Activated CD8-positive, alpha-beta T cell treated with anti-CD3 and anti-CD28 coated beads for 36 hours (primary cell): Measurements from ENCODE around the gene GPR35. TPM values are rescaled to one million over a fixed set of nuclear protein-coding genes. Genes with fewer than 3 reads are reported as not detected.

Experiments used
- ATAC-seq: fragments of 200-7000 bp; cut with Tn5 transposase; one replicate; pipeline ENCODE4 v1.10.0; 2021; ENCODE audit warnings: mild to moderate bottlenecking, moderate library complexity
- CTCF ChIA-PET: fragments of 350-600 bp; sonication (Branson Sonifier 250); formaldehyde crosslinking; loops from one replicate; lab custom pipeline; 2021; ENCODE audit warnings: antibody characterized with exemption; lab: Charles Lee
- POLR2A ChIA-PET: fragments of 350-600 bp; sonication (Branson Sonifier 250); formaldehyde crosslinking; loops from one replicate; lab custom pipeline; 2021; ENCODE audit warnings: antibody characterized with exemption; lab: Charles Lee
- DNase-seq: peaks from one replicate; pipeline ENCODE4 v3.0.0-alpha.2; 2020
- H3K27ac Mint-ChIP-seq: one replicate; pipeline ENCODE4 v1.8.0; 2021; ENCODE audit warnings: mild to moderate bottlenecking, mixed read lengths
- H3K27me3 Mint-ChIP-seq: one replicate; pipeline ENCODE4 v1.8.0; 2021; ENCODE audit warnings: mixed read lengths
- H3K36me3 Mint-ChIP-seq: one replicate; pipeline ENCODE4 v1.8.0; 2021; ENCODE audit warnings: low read depth, mixed read lengths
- H3K4me1 Mint-ChIP-seq: one replicate; pipeline ENCODE4 v1.8.0; 2021; ENCODE audit warnings: low read depth, mixed read lengths
- H3K4me3 Mint-ChIP-seq: one replicate; pipeline ENCODE4 v1.8.0; 2021; ENCODE audit warnings: mild to moderate bottlenecking, moderate library complexity, mixed read lengths
- H3K9me3 Mint-ChIP-seq: one replicate; pipeline ENCODE4 v1.8.0; 2021; ENCODE audit warnings: mixed read lengths
- intact Hi-C: fragments of 100-400 bp; cut with micrococcal nuclease; formaldehyde crosslinking; loops from one replicate; pipeline ENCODE4 v1.10.0; 2022
- total RNA-seq, 2 experiments: library from RNA; stranded (reverse); gene quantifications; one replicate each; pipeline ENCODE4 v1.2.3, GENCODE V29; 2021
- TF ChIP-seq, protein P1 (sequence below): fragments of 200-600 bp; IDR thresholded peaks from one replicate; pipeline ENCODE4 v1.8.0; 2022; ENCODE audit warnings: antibody characterized with exemption, mild to moderate bottlenecking

GPR35 gene, protein sequence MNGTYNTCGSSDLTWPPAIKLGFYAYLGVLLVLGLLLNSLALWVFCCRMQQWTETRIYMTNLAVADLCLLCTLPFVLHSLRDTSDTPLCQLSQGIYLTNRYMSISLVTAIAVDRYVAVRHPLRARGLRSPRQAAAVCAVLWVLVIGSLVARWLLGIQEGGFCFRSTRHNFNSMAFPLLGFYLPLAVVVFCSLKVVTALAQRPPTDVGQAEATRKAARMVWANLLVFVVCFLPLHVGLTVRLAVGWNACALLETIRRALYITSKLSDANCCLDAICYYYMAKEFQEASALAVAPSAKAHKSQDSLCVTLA
- 10 to 100 TPM; 14.4 to 14.6 TPM for total RNA-seq

DNA sequence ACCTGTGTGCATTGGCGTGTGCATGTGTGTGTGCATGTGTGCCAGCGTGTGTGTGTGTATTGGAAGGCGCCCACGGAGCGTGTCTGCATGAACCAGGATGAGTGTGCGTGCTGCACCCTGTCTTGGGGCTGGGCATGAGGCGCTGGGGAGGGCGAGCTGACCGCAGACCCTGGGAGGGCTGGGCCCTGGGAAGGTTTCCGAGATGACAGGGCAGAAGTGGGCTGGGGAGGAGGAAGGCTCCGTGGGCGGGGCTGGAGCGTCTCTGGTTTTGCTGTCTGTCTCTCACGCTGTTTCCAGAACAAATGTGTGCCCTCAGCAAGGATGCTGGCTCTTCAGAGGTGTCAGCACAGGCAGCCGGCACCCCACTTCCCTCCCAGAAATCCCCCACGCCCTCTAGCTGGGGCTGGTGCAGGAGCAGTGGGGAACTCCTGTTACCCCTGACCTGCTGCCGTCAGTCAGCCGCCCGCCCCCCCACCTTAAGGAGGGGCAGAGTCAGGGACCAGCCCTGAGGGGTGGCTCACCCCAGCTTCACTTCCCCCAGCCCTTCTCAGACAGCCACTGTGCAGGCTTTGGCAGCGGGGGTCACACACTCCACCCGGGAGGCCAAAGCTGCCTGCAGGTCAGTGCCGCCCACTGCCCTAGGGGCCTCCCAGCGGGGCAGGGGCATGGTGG, at the start of gene GPR35:
Gene GPR35 (plus strand): TSS at position 531 of the 672 bp plus-strand sequence. CDS start 4,473 bp downstream, outside the sequence.
- TF ChIP-seq, protein P1, sequence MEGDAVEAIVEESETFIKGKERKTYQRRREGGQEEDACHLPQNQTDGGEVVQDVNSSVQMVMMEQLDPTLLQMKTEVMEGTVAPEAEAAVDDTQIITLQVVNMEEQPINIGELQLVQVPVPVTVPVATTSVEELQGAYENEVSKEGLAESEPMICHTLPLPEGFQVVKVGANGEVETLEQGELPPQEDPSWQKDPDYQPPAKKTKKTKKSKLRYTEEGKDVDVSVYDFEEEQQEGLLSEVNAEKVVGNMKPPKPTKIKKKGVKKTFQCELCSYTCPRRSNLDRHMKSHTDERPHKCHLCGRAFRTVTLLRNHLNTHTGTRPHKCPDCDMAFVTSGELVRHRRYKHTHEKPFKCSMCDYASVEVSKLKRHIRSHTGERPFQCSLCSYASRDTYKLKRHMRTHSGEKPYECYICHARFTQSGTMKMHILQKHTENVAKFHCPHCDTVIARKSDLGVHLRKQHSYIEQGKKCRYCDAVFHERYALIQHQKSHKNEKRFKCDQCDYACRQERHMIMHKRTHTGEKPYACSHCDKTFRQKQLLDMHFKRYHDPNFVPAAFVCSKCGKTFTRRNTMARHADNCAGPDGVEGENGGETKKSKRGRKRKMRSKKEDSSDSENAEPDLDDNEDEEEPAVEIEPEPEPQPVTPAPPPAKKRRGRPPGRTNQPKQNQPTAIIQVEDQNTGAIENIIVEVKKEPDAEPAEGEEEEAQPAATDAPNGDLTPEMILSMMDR = no peak
- intact Hi-C loops = loop anchor here (5.0 kb wide), 1 partner anchor 58 kb away; the partner anchor contains the start of gene RNPEPL1
- DNase-seq = peak; percentile 93
- no peaks in the 10 kb centered on the region for H3K9me3 Mint-ChIP-seq
- POLR2A ChIA-PET = interaction anchor here (0.5 to 4.9 kb wide), 8 partner anchors 9 to 225 kb away, joined by 3 to 25 read pairs (median 4); partner anchors contain the start of genes CAPN10 and DUSP28
- no peaks in the 10 kb centered on the region for H3K36me3 Mint-ChIP-seq
- H3K27me3 Mint-ChIP-seq = no peaks in the 10 kb centered on the region
- peaks cover 58% of the 10 kb centered on the region for H3K4me1 Mint-ChIP-seq
- peak; percentile 55 for ATAC-seq
- peak within 1 kb of the TSS; percentile 75 for H3K4me3 Mint-ChIP-seq
- H3K27ac Mint-ChIP-seq = peak within 1 kb of the TSS; percentile 89
- CTCF ChIA-PET = interaction anchor here (0.8 kb wide), 1 partner anchor 16 kb away, joined by 3 read pairs; no protein-coding TSS in a partner anchor

DNA sequence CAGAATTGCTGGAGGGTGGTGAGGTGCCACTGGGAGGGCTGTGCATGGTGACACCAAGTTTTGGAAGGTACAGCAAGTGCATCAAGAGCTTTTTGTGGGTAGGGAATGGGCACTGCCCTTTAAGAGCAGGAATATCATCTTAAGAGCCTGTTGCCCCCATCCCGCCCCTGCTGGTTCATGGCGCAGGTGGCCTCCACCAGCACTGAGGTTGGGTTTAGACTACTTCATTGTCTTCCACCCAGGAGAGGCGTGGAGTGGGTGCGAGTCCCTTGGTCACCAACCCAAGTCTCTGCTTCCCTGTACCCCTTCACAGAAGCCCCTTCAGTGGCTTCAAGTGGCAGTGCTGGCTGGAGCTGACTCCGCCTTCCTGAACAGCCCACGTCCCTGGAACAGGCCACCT, 49.2 kb upstream of the GPR35 start:
- no peak for ATAC-seq
- CTCF ChIA-PET = interaction anchor here (1.1 kb wide), 1 partner anchor 12 kb away, joined by 3 read pairs; no protein-coding TSS in a partner anchor
- peaks cover 10% of the 10 kb centered on the region for H3K36me3 Mint-ChIP-seq
- peaks cover 25% of the 10 kb centered on the region for H3K4me1 Mint-ChIP-seq
- intact Hi-C loops = no loop called here
- H3K9me3 Mint-ChIP-seq = no peaks in the 10 kb centered on the region
- H3K27ac Mint-ChIP-seq = no peak overlapping the region
- POLR2A ChIA-PET = no interaction called here
- H3K27me3 Mint-ChIP-seq = no peaks in the 10 kb centered on the region
- no peak for DNase-seq
- no peak overlapping the region for H3K4me3 Mint-ChIP-seq
- TF ChIP-seq, protein P1 = no peak

- Mint-ChIP-seq H3K27me3 (no peaks in the 10 kb centered on the region), H3K36me3 (peaks cover 12% of the 10 kb centered on the region), H3K27ac (no peak overlapping the region), H3K9me3 (no peaks in the 10 kb centered on the region), H3K4me3 (no peak overlapping the region), H3K4me1 (peaks cover 21% of the 10 kb centered on the region)
- ChIA-PET POLR2A (interaction anchor here (1.3 kb wide), 1 partner anchor 11 kb away, joined by 4 read pairs; no protein-coding TSS in a partner anchor), CTCF (interaction anchor here (1.1 kb wide), 1 partner anchor 11 kb away, joined by 3 read pairs; no protein-coding TSS in a partner anchor)
- DNase-seq (no peak), ATAC-seq (no peak)
- TF ChIP-seq, protein P1 = no peak
- intact Hi-C loops = no loop called here
These were observed 48.7 kb upstream of the GPR35 start for GRCh38 chr2:240576436-240577205.

- Mint-ChIP-seq H3K36me3 (peaks cover 14% of the 10 kb centered on the region), H3K4me1 (peaks cover 24% of the 10 kb centered on the region), H3K4me3 (no peak overlapping the region), H3K27me3 (no peaks in the 10 kb centered on the region), H3K27ac (no peak overlapping the region), H3K9me3 (no peaks in the 10 kb centered on the region)
- TF ChIP-seq, protein P1 = no peak
- intact Hi-C loops = no loop called here
- ChIA-PET CTCF (interaction anchor here (1.1 to 3.3 kb wide), 2 partner anchors 10 to 11 kb away, joined by 3 to 30 read pairs; no protein-coding TSS in a partner anchor), POLR2A (interaction anchor here (0.6 to 1.3 kb wide), 2 partner anchors 12 to 35 kb away, joined by 3 to 4 read pairs; no protein-coding TSS in a partner anchor)
- DNase-seq (no peak), ATAC-seq (no peak)
These were observed 47.8 kb upstream of the GPR35 start for GRCh38 chr2:240577281-240578109.
